ENCODE data around the gene PPARG. TPM values are rescaled to one million over a fixed set of nuclear protein-coding genes. Genes with fewer than 3 reads are reported as not detected.

The PPARG gene
- total RNA-seq, 1 experiment from 2014 or later: 61.5 TPM

GRCh38 chr3:12464181-12464580, 175.3 kb downstream of the PPARG start:
- H3K4me3 ChIP-seq: no peak overlapping the region
- no peak overlapping the region for H3K4me2 ChIP-seq
- no TSS peak for BruUV-seq (replicated peaks)
- no peaks in the 10 kb centered on the region for H3K9me3 ChIP-seq (ENCODE audit: insufficient read depth, low read depth)
- no peak overlapping the region for H2AFZ ChIP-seq
- intact Hi-C loops (cut with micrococcal nuclease; ENCODE audit: unreplicated experiment): no loop called here
- H3F3A ChIP-seq (ENCODE audit: insufficient read depth, low read depth): peaks cover 18% of the 10 kb centered on the region
- POLR2A ChIA-PET (ENCODE audit: unreplicated experiment): no interaction called here
- H4K20me1 ChIP-seq (ENCODE audit: insufficient read depth): no peaks in the 10 kb centered on the region
- DNase-seq: no peak
- TF ChIP-seq EZH2 (IDR thresholded peaks at IDR 0.05; ENCODE audit: low read depth) (no peak), CTCF (conservative IDR thresholded peaks at IDR 0.05) (no peak)
- H3K27ac ChIP-seq: no peak overlapping the region
- H3K36me3 ChIP-seq (ENCODE audit: low read depth): no peaks in the 10 kb centered on the region
- CTCF ChIA-PET: no interaction called here
- no peaks in the 10 kb centered on the region for H3K27me3 ChIP-seq (ENCODE audit: insufficient read depth, low read depth)
- H3K9me2 ChIP-seq (ENCODE audit: insufficient read depth): no peaks in the 10 kb centered on the region
- H3K4me1 ChIP-seq (replicated peaks; ENCODE audit: insufficient read depth): peaks cover 37% of the 10 kb centered on the region
- no peaks in the 10 kb centered on the region for H3K79me2 ChIP-seq (ENCODE audit: low read depth)

GRCh38 chr3:12465151-12465835, 176.4 kb downstream of the PPARG start:
- POLR2A ChIA-PET (ENCODE audit: unreplicated experiment): no interaction called here
- peaks cover 28% of the 10 kb centered on the region for H3F3A ChIP-seq (ENCODE audit: insufficient read depth, low read depth)
- peaks cover 48% of the 10 kb centered on the region for H3K4me1 ChIP-seq (replicated peaks; ENCODE audit: insufficient read depth)
- CTCF ChIA-PET: interaction anchor here (0.6 kb wide), 3 partner anchors 28 to 319 kb away, joined by 3 to 6 read pairs (median 6); no protein-coding TSS in a partner anchor
- H3K79me2 ChIP-seq (ENCODE audit: low read depth): no peaks in the 10 kb centered on the region
- intact Hi-C loops (cut with micrococcal nuclease; ENCODE audit: unreplicated experiment): no loop called here
- H3K9me3 ChIP-seq (ENCODE audit: insufficient read depth, low read depth): no peaks in the 10 kb centered on the region
- no peaks in the 10 kb centered on the region for H4K20me1 ChIP-seq (ENCODE audit: insufficient read depth)
- DNase-seq: no peak
- no peaks in the 10 kb centered on the region for H3K27me3 ChIP-seq (ENCODE audit: insufficient read depth, low read depth)
- BruUV-seq (replicated peaks): no TSS peak
- no peak overlapping the region for H2AFZ ChIP-seq
- no peak overlapping the region for H3K4me2 ChIP-seq
- TF ChIP-seq CTCF (conservative IDR thresholded peaks at IDR 0.05): no peak
- no peak for TF ChIP-seq EZH2 (IDR thresholded peaks at IDR 0.05; ENCODE audit: low read depth)
- H3K27ac ChIP-seq: no peak overlapping the region
- no peaks in the 10 kb centered on the region for H3K36me3 ChIP-seq (ENCODE audit: low read depth)
- H3K9me2 ChIP-seq (ENCODE audit: insufficient read depth): no peaks in the 10 kb centered on the region
- H3K4me3 ChIP-seq: no peak overlapping the region

- Histone ChIP-seq H3K9me3 (ENCODE audit: insufficient read depth, low read depth) (no peaks in the 10 kb centered on the region), H3K79me2 (ENCODE audit: low read depth) (no peaks in the 10 kb centered on the region), H3K27me3 (ENCODE audit: insufficient read depth, low read depth) (no peaks in the 10 kb centered on the region), H4K20me1 (ENCODE audit: insufficient read depth) (no peaks in the 10 kb centered on the region), H3K4me1 (replicated peaks; ENCODE audit: insufficient read depth) (peaks cover 50% of the 10 kb centered on the region), H3K4me3 (no peak overlapping the region), H3F3A (ENCODE audit: insufficient read depth, low read depth) (peaks cover 32% of the 10 kb centered on the region), H2AFZ (no peak overlapping the region), H3K4me2 (no peak overlapping the region), H3K9me2 (ENCODE audit: insufficient read depth) (no peaks in the 10 kb centered on the region), H3K27ac (no peak overlapping the region), H3K36me3 (ENCODE audit: low read depth) (no peaks in the 10 kb centered on the region)
- intact Hi-C loops (cut with micrococcal nuclease; ENCODE audit: unreplicated experiment): no loop called here
- BruUV-seq (replicated peaks): no TSS peak
- TF ChIP-seq EZH2 (IDR thresholded peaks at IDR 0.05; ENCODE audit: low read depth): no peak
- no peak for TF ChIP-seq CTCF (conservative IDR thresholded peaks at IDR 0.05)
- ChIA-PET CTCF (no interaction called here), POLR2A (ENCODE audit: unreplicated experiment) (no interaction called here)
- DNase-seq: no peak
These were observed 177.0 kb downstream of the PPARG start for GRCh38 chr3:12465836-12466225.
